K562 (cell line): ENCODE measurements around the gene STK32C.

ENCODE experiments used
- E2F8 ChIP-seq: fragments of 450-650 bp; IDR thresholded peaks from 2 replicates; pipeline ENCODE4 v1.7.1; 2018; ENCODE audit warnings: mild to moderate bottlenecking, low read depth; ENCODE audit not compliant: partially characterized antibody
- ETV5 ChIP-seq: sonication (generic); formaldehyde crosslinking; IDR thresholded peaks from 2 replicates; pipeline ENCODE4 v1.4.0; 2020; ENCODE audit warnings: low read depth, mild to moderate bottlenecking, missing genetic modification reagents
- FIP1L1 ChIP-seq: fragments of 200-400 bp; formaldehyde crosslinking; IDR thresholded peaks from 2 replicates; pipeline ENCODE4 v1.6.1; 2018; ENCODE audit warnings: mild to moderate bottlenecking, low read depth, low read length; ENCODE audit not compliant: poor library complexity, severe bottlenecking
- HBP1 ChIP-seq: fragments of 450-650 bp; formaldehyde crosslinking; IDR thresholded peaks from 2 replicates; pipeline ENCODE4 v1.4.0; 2022; ENCODE audit warnings: missing genetic modification characterization
- MAFK ChIP-seq: IDR thresholded peaks from 2 replicates; pipeline ENCODE4 v1.6.1; 2011; ENCODE audit warnings: low read length, improper control_type of control experiment
- MYC ChIP-seq, 2 experiments: fragments of 250-450 bp in 1 of 2; sonication (Bioruptor Pico) in 1 of 2; IDR thresholded peaks; 2 replicates each; pipeline versions ENCODE4 v1.5.1 to v1.6.1; 2012 to 2021; ENCODE audit warnings: low read depth in 2 of 2, borderline replicate concordance in 1 of 2, improper control_type of control experiment in 1 of 2, low read length in 1 of 2, mild to moderate bottlenecking in 1 of 2, moderate library complexity in 1 of 2
- PATZ1 ChIP-seq: fragments of 250-450 bp; sonication (Bioruptor Pico); IDR thresholded peaks from 2 replicates; pipeline ENCODE4 v1.5.0; 2020; ENCODE audit warnings: mild to moderate bottlenecking, borderline replicate concordance
- POLR2AphosphoS5 ChIP-seq: IDR thresholded peaks from 2 replicates; pipeline ENCODE4 v1.6.1; 2011; ENCODE audit warnings: mild to moderate bottlenecking, low read depth, low read length, moderate library complexity; ENCODE audit not compliant: control insufficient read depth, insufficient read depth
- ZNF197 ChIP-seq: fragments of 200-800 bp; sonication (Bioruptor generic); IDR thresholded peaks from 2 replicates; pipeline ENCODE4 v1.6.1; 2016; ENCODE audit warnings: low read depth, missing genetic modification characterization, missing compliant biosample characterization
- TF ChIP-seq, protein P1 (sequence below), 3 experiments: IDR thresholded peaks in 2 of 3; conservative IDR thresholded peaks in 1 of 3; 2 replicates each; pipeline ENCODE4 v1.5.1; 2011 to 2012; ENCODE audit warnings: low read length in 3 of 3, mild to moderate bottlenecking in 3 of 3, control low read depth in 2 of 3, improper control_type of control experiment in 1 of 3, inconsistent platforms in 1 of 3, low read depth in 1 of 3, mixed read lengths in 1 of 3, moderate library complexity in 1 of 3; ENCODE audit not compliant: insufficient read depth in 2 of 3

DNA sequence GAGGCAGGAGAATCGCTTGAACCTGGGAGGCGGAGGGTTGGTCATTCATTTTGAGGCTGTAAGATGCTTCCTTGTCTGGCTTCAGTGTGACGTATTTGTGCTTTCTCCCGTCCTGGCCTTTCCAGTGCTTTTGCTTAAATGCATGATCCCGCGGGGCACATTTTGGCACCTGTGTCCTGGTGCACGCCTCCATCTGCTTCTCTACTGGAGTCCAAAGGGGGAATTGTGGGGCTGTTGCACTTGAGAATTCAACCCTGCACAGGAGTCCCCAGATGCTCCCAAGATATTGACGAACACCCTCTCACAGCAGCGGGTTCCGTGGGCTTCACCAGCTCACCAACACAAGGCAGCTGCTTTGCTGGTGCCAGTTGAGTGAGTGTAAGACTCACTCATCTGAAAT lies 14.0 kb upstream of the STK32C start:
- TF ChIP-seq ETV5 (CRISPR knock-in tag), result no peak
- TF ChIP-seq, protein P1, sequence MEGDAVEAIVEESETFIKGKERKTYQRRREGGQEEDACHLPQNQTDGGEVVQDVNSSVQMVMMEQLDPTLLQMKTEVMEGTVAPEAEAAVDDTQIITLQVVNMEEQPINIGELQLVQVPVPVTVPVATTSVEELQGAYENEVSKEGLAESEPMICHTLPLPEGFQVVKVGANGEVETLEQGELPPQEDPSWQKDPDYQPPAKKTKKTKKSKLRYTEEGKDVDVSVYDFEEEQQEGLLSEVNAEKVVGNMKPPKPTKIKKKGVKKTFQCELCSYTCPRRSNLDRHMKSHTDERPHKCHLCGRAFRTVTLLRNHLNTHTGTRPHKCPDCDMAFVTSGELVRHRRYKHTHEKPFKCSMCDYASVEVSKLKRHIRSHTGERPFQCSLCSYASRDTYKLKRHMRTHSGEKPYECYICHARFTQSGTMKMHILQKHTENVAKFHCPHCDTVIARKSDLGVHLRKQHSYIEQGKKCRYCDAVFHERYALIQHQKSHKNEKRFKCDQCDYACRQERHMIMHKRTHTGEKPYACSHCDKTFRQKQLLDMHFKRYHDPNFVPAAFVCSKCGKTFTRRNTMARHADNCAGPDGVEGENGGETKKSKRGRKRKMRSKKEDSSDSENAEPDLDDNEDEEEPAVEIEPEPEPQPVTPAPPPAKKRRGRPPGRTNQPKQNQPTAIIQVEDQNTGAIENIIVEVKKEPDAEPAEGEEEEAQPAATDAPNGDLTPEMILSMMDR (IDR thresholded peaks at IDR 0.05 in 2 of 3, conservative IDR thresholded peaks at IDR 0.05 in 1 of 3; ENCODE audit: insufficient read depth in 2 of 3, low read depth in 1 of 3, low read length in 3 of 3), result no peak
- TF ChIP-seq MYC (IDR thresholded peaks at IDR 0.05; ENCODE audit: low read depth, low read length), result no peak
- no peak for TF ChIP-seq MYC (CRISPR knock-in tag; IDR thresholded peaks at IDR 0.05; ENCODE audit: borderline replicate concordance, low read depth)
- no peak for TF ChIP-seq ZNF197 (CRISPR knock-in tag)
- TF ChIP-seq PATZ1, result no peak
- TF ChIP-seq POLR2AphosphoS5, result no peak
- no peak for TF ChIP-seq FIP1L1
- TF ChIP-seq E2F8, result no peak
- no peak for TF ChIP-seq HBP1 (CRISPR knock-in tag)
- no peak for TF ChIP-seq MAFK
